Activated CD8-positive, alpha-beta memory T cell treated with anti-CD3 and anti-CD28 coated beads for 1 hour (primary cell): ENCODE data around the gene MT1B.
A peak's percentile ranks its signal among the peaks of the same experiment; 100 is the strongest.

Experiments used
- DNase-seq, 2 donors: peaks; one replicate each; pipeline ENCODE4 v3.0.0-alpha.2; 2020; ENCODE audit warnings: low read depth in 1 of 2; ENCODE audit errors: extremely low read depth in 1 of 2

Gene MT1B

DNA sequence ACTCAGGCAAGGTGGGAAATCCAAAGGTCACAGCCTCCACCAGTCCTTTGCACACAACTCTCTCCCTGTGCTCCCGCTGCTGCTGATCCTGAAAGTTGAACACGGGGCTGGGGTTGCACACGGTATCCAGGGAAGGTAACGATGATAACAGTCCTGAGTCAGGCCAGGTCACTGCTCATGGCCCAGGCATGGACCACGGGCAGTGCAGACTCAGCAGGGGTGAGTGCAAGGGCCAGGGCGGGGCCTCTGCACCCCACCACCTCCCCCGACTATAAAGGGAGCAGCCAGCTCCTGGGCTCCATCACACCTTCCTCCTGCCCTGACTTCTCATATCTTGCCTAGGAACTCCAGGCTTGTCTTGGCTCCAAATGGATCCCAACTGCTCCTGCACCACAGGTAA, at the start of gene MT1B:
Gene MT1B (plus strand): TSS at position 301 of the 400 bp plus-strand sequence. CDS start 68 bp downstream, at position 369.
- DNase-seq = no peak

GRCh38 chr16:56603589-56603988, 48.1 kb upstream of the MT1B start:
- DNase-seq = no peak

DNA sequence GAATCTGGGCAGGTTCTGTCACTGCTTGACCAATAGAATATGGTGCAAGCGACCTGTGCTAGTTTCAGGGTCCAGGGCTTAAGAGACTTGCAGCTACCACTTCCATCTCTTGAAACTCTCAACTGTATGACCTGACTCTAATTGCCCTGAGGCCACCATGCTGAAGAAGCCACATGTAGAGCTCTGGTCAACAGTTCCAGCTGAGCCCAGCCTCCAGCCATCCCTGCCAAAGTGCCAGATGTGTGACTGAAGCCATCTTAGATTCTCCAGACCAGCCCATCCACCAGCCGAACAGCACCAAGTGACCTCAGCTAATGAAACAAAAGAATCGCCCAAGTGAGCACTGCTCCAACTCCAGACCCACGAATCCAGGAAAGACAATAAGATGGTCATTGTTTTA, 46.7 kb upstream of the MT1B start:
- no peak for DNase-seq

- no peak for DNase-seq
Observed at GRCh38 chr16:56605475-56605874, 46.2 kb upstream of the MT1B start.

- no peak for DNase-seq
Observed at GRCh38 chr16:56606071-56606475, 45.6 kb upstream of the MT1B start.

- DNase-seq = no peak
Observed at GRCh38 chr16:56606476-56607108, 45.1 kb upstream of the MT1B start.

DNA sequence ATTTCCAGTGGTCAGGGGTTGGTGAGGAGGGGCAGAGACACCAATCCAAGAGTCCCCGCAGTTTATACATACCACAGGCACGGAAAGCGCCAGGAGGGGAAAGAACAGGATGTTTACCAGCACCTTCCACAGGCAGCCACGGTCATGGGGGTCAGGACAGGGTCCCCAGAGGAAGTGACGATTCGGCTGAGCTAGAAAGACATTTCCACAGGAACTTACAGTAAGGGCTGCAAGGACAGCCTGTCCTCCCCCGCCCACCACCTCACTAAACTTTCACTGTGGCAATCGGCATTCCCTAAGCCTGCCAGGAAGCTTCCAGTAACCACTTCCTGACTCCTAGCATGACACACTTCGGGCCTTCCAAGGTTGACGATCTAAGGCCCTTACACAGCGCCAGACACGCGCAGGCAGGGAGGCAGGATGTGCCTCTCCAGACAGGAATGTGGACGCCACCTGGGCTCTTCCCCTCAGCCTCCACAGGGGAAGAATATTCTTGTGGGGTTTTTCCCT, 44.5 kb upstream of the MT1B start:
- no peak for DNase-seq

DNA sequence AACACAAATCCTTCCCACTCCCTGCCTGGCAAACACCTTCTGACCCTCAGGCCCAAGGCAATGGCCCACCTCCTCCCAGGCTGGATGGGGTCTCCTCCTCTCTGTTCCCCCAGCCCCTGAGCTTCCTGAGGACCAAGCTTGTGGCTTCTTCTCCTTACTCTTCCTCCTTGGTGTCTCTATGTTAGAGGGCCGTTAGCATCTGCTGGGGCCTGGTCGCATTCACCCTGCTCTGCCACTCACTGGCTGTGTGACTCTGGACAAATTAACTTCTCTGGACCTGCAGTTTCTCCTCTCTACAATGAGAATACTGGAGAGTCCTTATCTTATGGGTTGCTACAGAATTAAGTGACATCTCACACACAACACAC, 44.0 kb upstream of the MT1B start:
- DNase-seq = no peak

GRCh38 chr16:56608043-56608875, 43.4 kb upstream of the MT1B start, which contains the start of gene MT2A:
Gene MT2A, plus strand, starts transcription at chr16:56608584. Its CDS starts 72 bp downstream, at chr16:56608656.
- peak; percentile 47 to 75 for DNase-seq

- DNase-seq = no peak
Observed at GRCh38 chr16:56608876-56609462, 42.7 kb upstream of the MT1B start.

GRCh38 chr16:56609463-56609921, 42.2 kb upstream of the MT1B start:
- no peak for DNase-seq

DNA sequence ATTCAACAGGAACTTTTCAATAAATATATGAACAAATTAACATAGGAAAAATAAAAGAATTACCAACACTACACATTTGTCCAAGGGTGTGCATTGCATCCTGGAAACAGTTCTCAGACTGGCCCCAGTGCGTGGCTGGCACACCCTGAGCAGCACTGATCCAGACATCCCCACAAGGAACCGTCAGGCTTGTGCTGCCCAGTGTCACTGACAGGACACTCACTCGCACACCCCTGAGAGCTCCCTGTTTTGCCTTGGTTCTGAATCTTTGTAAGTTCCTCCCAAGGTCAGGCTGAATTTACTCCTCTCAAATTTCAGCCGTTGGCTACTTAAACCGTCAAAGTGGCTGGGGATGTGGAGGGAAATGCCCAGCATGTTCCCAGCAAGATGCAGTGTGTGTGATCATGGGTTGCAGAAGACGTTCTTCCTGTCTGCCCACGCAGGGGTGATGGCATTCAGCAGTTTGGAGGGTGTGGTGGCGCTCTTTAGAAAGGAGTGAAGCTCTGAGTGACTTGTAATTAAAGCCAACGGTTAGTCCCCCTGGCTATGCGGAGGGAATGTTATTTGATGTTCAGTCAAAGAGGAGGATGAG, 41.6 kb upstream of the MT1B start:
- peak in 1 of 2 donors; percentile 37 for DNase-seq

GRCh38 chr16:56610609-56611111, 41.0 kb upstream of the MT1B start:
- no peak for DNase-seq

- no peak for DNase-seq
Observed at GRCh38 chr16:56611281-56611833, 40.3 kb upstream of the MT1B start.

GRCh38 chr16:56613706-56614105, 38.0 kb upstream of the MT1B start:
- DNase-seq = no peak

- no peak for DNase-seq
Observed at GRCh38 chr16:56614549-56614991, 37.1 kb upstream of the MT1B start.

GRCh38 chr16:56615353-56615752, 36.3 kb upstream of the MT1B start:
- no peak for DNase-seq

- no peak for DNase-seq
Observed at GRCh38 chr16:56616608-56617211, 35.0 kb upstream of the MT1B start.

GRCh38 chr16:56617212-56618085, 34.2 kb upstream of the MT1B start:
- DNase-seq = no peak
